ENCODE data around the gene IPO9.
"Not testable (repeated sequence)": the region's sequence is repeated elsewhere in the genome, so short reads cannot be mapped to it uniquely, and the experiment has no call there.

Gene IPO9

DNA sequence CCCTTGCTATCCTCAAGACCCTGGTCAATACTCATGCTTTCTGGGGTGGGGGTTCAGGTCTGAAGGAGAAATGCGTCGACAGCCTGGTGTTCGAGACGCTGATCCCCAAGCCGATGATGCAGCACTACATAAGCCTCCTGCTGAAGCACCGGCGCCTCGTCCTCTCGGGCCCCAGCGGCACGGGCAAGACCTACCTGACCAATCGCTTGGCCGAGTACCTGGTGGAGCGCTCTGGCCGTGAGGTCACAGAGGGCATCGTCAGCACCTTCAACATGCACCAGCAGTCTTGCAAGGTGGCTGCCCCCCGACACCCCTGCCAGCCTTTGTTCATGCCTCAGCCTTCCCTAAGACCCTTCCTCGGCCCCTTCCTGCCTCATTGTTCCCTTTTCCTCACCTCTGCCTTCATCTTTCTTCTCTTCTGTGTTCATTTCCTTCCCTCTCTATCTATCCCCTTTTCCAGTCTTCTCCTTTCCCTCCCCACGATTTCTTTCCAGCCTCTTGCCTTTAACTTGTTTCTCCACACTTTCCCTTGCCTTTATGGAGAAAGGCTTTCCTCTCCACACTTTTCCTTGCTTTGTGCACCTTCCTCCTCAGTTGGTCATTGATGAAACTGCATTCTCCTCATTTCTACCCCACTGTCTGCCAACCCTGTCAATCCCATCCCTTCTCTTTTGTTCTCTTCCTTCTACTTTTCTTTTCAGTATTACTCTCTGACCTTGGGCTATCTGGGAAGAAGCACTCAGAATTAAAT lies 18.3 kb upstream of the IPO9 start:
- no peak for DNase-seq

DNA sequence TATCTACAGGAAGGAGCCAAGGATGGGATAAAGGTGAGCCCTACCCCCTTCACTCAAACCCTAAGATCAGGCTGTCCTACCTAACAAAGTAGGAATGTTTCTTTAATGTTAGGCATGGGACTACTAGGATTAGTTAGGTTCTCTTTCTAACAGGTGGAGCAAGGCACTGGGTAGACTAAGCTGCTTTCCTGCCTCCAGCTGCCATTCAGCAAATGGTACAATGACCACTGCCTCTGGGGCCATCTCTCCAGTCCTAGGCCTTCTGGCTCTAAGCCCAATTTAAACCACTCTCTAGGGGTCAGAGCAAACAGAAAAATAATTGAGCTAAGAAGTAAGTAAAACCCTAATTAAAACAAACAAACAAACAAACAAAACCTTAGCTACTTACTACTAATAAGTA lies 15.7 kb upstream of the IPO9 start:
- DNase-seq = no peak

DNA sequence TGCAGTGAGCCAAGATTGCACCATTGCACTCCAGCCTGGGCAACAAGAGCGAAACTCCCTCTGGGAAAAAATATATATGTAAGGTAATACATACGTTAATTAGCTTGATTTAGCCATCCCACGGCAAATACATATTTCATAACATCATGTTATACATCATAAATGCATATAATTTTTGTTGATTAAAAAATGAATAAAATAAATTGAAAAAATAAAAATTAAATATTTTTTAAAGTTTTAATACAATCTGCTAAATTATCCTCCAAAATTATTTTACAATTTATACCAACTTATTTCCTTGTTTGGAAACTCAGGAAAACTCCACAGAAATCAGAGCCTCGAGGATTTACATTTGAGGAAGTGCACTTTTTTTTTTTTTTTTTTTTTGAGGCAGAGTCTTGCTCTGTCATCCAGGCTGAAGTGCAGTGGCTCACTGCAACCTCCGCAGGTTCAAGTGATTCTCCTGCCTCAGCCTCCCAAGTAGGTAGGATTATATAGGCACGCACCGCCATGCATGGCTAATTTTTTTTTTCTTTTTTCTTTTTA lies 12.6 kb upstream of the IPO9 start:
- no peak for DNase-seq

DNA sequence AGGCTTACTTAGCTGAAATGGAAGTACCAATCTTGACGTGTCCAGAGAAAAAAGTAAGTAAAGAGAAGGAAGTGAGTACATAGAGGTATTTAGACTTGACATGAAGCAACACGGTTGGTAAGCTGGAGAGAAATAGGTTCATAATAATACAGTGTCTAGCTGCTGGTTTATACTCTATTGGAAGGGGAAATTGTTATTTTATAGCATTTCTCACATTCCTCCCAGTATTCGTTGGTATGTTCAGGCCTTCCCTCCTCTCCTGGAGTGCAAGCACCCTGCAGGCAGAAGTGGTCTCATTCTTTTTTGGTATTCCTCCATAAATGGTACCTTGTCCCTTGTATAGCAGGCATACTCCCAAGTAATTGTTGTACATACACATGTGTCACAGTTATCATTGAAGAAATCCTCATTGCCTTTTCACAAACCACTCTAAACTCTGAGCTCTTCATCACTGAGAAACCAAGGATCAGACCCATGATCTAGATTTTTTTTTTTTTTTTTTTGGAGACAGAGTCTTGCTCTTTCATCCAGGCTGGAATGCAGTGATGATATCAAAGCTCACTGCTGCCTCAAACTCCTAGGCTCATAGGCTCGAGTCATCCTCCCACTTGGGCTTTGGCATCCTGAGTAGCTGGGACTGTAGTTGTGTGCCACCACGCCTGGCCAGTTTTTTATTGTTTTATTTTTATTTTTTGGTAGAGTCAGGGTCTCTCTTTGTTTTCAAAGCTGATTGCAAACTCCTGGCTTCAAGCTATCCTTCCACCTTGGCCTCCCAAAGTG lies 9.8 kb upstream of the IPO9 start:
- no peak for DNase-seq

DNA sequence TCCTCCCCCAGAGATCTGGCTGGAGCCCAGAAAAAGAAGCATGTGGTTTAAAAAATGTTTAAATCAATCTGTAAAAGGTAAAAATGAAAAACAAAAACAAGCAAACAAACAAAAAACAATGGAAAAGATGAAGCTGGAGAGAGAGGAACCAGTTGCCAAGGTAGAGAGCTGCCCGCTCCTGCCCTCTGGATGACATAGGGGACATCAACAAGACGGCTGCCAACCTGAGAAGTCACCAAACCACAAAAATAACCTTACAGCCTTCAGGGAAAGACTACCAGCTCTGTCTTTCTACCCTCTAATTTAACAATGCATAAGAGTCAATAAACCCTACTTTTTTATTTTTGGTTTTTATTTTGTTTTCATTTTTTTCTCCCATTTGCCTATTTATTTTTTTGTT lies 8.5 kb upstream of the IPO9 start:
- DNase-seq = no peak

DNA sequence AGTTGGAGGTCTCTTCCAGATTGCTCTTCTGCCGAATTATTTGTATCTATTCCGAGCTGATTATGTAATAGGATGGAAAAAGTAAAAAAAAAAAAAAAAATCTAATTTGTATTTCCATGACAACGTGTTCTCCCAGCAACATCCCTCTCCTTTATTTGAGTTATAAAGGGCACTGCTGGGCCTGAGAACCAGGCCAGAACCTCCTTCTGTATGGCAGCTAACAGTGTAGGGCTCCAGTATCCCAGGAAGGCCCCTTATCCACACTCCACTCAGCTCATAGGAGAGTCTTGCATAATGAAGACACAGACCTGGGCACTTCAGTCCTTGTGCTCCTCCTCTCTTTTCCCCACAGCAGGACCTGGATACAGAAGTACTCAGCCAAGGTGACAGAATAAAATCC lies 3.7 kb upstream of the IPO9 start:
- DNase-seq = no peak

DNA sequence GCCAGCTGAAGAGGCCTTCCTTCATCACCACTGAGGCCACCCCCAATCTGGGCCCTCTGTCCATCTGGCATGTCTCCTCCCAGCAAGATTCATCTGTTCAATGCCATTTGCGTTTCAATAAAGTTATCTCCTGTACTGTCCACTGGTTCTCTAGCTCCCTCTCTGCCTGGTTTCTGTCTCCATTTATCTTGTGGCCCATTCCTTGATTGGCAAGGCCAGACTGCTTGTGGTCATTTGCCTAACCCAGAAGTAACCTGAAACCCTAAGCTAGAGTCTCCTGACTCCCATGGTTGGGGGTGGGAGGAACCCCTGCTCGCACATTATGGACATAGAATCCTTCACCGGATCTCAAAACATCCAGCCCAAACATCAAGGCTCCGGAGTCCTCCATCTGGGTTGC lies 2.1 kb upstream of the IPO9 start:
- no peak for DNase-seq

DNA sequence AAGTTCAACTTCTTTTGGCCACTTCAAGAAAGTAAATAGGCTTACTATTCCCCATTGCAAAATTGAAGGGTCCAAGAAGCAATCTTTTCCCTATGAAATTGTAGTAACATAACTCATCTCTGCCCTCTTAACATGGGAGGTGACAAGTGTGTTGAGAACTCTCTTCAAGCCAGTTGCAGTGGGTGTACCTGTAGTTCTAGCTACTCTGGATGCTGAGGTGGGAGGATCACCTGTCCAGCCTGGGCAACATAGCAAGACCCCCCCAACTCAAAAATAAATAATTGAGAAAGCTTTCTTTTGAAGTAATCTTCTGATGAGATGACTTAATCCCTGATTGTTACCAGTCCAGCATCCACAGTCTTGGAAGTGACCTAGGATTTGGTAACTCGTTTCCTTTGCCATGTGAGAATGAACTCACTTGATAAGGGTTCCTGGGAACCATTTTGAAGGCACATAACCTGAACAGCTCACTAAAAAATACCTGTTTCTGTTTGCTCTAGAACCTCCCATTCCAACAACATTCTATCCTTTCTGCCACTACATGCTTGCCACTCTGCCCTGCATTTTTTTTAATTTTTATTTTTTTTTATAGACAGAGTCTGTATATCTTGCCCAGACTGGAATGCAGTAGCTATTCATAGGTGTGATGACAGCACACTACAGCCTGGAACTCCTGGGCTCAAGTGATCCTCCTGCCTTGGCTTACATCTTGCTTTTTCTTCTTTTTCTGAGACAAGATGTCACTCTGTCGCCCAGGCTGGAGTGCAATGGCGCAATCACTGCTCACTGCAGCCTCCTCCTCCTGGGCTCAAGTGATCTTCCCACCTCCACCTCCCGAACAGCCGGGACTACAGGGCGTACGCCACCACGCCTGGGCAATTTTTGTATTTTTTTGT lies 1.4 kb upstream of the IPO9 start:
- DNase-seq = no peak

DNA sequence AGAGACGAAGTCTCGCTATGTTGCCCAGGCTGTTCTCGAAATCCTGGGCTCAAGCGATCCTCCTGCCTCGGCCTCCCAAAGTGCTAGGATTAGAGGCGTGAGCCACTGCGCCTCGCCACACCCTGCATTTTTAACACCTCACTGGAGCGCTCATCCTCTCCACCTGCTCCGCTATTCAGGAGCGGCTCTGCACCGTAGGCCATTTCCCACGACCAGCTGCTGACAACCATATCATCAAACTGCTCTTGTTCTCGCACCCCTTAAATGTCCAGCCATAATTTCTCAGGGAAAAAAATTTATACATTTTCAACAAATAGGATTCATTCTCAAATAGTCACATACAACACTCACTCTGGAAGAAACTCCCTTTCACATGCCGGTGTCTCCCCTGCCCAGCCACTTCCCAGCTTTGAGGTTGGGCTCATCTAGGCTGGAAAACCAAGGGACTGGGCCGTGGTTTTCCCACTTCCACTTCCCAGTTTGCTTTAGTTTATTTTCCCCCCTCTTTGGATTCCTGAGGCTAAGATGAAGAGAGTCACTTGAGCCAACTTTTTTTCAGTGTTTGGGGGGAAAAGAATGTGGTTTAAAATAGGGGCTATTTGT lies 639 bp upstream of the IPO9 start:
- DNase-seq = no peak

DNA sequence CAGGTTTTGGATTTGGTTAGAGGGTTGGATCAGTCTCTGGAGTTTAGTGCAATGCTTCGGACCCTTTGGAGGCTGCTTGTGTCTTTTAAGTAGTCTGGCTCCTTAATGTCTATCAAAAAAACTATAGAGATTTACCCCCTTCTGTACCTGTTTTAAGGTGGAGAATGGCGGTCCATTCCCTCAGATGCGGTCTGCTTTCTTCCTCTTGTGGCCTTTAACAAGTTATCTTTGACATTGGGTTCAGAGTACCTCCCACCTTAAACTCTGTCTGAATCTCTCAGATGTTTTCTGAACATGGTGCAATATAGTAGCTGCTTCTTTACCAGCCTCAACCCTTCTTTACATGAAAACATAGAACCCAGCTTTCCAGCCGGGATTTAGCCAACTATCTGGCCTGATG lies 2.4 kb downstream of the IPO9 start:
- no peak for DNase-seq

DNA sequence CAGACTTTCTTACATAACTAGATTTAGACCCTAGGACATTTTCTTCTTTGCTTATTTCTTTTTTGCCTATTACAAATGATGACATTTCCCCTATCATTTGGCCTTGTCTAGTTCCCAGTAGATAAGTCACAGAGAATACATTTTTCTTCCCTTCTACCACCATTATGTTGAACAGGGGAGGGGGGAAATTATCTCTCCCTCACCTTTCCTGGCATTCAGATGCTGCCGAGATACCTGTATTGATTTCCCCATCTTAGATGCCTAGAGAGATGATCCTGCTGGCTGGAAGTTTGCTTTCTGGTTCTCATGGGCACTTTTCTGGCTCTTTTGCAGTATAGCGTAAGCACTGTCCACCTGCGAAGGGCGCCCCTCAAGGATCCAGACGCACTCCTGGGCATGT lies 5.7 kb downstream of the IPO9 start:
- no peak for DNase-seq

DNA sequence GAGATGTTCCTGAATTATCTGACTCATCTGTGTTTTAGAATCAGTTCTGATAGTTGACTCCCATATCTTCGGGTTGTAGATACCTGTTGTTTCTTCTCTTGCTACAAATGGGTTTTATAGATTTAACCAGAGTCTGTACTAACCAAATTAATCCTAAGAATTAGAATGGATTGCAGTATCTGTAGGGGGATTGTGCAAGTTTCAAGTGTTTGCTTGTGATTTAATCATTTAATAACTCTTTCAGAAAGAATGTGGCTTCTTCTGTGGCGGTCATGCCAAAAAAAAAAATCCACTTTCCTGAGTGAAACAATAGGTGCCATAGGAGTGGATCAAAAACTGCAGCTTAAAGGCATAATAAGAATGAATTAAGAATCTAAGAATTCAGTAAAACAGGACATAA lies 9.4 kb downstream of the IPO9 start:
- DNase-seq = no peak

DNA sequence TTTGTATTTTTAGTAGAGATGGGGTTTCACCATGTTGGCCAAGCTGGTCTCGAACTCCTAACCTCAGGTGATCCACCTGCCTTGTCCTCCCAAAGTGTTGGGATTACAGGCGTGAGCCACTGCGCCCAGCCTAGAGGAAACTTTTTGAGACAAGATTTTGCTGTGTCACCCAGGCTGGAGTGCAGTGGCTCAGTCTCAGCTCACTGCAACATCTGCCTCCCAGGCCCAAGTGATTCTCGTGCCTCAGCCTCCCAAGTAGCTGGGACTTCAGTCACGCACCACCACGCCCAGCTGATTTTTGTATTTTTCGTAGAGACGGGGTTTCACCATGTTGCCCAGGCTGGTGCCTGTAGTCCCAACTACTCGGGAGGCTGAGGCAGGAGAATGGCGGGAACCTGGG lies 10.1 kb downstream of the IPO9 start:
- not testable (repeated sequence) for DNase-seq

DNA sequence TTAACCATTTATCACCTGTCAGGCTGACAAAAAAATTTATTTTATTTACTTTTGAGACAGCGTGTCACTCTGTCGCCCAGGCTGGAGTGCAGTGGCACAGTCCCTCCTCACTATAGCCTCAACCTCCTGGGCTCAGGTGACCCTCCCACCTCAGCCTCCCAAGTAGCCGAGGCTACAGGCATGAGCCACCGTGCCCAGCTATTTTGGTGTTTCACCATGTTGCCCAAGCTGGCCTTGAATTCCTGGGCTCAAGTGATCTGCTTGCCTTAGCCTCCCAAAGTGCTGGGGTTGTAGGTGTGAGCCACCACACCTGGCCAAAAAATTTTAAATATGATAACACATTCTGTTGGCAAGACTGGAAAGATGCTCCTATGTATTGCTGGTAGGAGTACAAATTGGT lies 11.1 kb downstream of the IPO9 start:
- no peak for DNase-seq

DNA sequence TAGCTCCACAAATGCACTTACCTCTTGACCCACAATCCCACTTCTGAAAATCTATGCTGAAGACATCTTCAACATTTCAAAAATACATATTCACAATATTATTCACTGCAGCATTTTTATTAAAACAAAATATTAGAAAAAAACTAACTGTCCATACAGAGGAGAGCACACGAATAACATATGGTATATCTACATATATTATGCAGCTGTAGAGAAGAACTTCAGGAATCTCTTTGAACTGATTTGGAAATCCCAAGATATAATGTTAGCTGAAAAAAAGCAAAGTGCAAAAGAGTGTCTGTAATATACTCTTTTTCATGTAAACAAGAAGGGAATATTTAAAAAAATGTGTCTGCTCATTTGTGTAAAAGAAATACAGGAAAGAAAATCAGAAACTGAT lies 11.5 kb downstream of the IPO9 start:
- no peak for DNase-seq

DNA sequence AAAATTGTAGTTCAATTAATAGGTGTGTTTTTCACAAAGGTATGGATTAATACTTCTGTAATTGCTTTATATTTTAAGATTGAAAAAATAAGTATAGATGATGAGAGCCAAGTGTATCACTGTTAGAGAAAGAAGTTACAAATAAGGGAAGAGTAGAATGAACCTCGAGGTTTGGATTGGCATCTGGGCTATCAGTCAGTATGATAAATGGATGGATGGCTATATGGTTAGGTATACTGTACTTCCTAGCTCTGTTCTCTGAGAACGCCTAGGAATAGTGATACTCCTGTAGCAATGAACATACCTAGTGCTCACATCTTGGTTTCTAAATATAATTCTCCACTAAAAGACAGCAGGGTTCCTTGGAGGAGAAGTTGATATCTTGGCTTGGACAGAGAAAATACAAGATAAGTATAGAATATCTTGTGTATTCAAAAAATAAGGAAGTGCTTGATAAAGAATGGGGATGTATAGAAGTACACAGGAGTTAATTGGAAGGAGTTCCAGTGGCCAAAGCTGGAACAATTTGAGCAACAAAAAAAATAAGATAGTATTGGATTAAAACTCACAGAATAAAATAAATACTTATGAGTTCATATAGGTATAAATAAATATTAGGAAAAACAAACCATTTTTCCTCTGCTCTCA lies 12.4 kb downstream of the IPO9 start:
- DNase-seq = no peak

DNA sequence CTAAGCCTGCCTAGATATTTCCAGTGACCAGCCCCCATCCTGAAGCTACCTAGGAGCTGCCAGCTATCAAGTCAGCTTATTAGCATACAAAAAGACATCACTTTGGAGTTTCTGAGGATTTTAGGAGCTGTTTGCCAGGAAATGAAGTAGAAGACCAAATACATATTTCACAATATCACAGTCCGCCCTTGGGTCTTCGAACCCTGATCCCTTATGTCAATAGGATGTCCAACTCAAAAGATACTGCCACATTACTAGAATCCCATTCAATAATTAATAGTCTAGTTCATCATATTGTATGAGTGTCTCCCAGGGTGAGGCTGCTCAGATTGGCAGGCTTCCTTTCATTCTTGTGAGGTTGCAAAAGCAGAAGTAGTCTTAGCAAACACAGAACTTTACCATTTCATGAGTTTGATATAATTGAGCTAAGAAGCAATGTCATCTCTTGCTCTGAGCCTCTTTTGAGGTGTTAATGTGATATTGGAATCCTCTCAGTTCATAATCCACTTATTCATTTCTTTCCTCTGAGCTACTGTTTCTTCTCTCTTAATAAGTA lies 13.6 kb downstream of the IPO9 start:
- DNase-seq = no peak

DNA sequence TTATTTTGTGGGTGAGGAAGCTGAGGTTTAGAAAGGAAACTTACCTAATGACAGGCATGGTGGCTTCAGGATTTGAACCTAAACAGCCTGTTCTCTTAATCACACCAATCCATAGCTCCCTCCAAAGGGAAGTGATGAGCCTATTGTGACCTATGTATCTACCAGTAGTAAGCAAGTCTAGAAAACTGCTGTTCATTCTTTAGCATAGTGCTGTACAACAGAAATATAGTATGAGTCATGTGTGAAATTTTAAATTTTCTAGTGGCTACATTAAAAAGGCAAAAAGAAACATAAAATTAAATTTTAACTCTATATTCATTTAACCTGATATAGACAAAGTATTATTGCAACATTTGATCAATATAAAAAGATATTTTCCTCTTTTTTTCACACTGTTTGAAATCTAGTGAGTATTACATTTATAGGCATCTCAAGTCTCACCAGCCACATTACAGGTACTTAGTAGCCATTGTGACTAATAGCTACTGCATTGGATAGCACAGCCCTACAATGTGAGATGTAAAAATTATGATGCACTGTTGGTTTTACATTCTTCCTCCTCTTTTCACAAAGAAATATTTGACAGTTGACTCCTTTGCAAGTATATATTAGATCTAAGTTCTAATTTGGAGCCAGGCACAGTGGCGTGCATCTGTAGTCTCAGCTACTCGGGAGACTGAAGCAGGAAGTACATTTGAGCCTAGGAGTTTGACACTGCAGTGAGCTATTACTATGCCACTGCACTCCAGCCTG lies 16.6 kb downstream of the IPO9 start:
- no peak for DNase-seq

DNA sequence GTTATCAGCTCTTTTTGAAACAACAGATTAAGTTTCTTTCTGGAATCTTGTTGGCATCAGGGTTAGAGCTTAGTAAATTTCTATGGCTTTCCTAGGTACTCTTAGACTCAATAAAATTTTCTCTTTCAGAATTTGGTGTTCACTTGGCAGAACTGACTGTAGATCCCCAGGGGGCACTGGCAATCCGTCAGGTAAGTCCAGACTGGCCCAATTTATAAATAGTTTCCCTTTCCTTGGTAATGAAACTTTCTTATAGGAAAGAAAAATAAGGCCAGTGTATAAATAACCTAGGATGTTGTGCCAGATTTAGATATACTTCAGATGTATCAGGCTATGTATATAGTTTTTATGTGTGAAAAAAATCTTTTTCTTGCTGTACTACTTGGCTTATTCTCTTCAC lies 18.2 kb downstream of the IPO9 start:
- DNase-seq = no peak

DNA sequence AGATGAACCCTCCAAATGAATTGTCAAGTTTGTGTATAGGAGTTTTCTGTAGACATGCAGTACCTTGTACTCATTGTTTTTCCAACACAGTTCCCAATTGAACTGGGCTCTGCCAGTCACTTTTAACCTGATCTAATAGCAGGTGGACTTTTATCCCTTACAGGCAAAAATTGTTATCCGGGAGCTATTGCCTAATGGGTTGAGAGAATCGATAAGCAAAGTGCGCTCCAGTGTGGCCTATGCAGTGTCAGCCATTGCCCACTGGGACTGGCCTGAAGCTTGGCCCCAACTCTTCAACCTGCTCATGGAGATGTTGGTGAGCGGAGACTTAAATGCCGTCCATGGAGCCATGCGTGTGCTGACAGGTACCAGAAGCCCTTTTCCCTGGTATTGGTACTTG lies 19.3 kb downstream of the IPO9 start:
- DNase-seq = no peak

DNA sequence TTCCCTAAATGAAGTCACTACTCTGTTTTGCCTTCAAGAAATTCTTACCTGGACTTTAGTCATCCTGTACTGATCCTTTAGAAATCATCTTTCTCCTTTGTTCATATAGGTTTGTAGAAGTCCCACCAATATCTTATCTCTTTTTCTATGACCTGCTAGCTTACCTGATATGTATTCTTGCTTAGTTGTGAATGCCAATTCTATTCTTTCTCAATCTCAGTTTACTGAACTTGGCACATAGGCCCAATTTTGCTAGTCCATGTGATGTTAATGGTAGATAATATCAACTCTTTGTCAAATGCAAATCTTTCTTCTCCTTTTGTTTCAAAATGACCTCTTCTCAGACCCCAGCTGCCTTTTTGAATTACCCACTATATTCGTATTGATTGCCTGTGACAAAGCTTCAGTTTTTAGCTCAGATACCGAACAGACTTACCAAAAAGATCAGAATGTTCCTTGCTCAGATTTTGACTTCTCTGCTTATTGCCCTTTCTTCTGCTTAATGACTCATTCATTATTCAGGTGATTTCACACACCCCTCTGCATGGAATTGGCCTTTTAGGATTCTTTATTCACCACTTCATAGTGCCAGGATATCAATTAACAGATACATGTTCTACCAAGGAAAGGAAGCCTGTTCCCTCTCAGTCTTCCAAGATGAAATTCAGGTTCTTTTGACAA lies 20.6 kb downstream of the IPO9 start:
- DNase-seq = no peak
